Dermis blood vessel endothelial cell (primary cell): Measurements from ENCODE around the gene KCP. TPM values are rescaled to one million over a fixed set of nuclear protein-coding genes. Genes with fewer than 3 reads are reported as not detected.
A peak's percentile ranks its signal among the peaks of the same experiment; 100 is the strongest.

ENCODE experiments used
- DNase-seq: peaks from one replicate; pipeline ENCODE4 v3.0.0; 2010
- total RNA-seq: library from RNA; depleted of rRNA; stranded (reverse); fragments of >200 nt; gene quantifications from 2 replicates; pipeline ENCODE4 v1.2.3, GENCODE V29; 2014

The KCP gene
- total RNA-seq, 1 donor from 2014 or later: 0.17 TPM

GRCh38 chr7:128938544-128939074 is 28.1 kb upstream of the KCP start:
- no peak for DNase-seq

- DNase-seq: peak; percentile 13
Observed at GRCh38 chr7:128937647-128938543, 27.4 kb upstream of the KCP start, which contains the start of gene IRF5. Gene IRF5 (plus strand): TSS chr7:128937927. CDS start chr7:128942082, 4,155 bp downstream.

- DNase-seq: no peak
Observed at GRCh38 chr7:128937271-128937646, 26.8 kb upstream of the KCP start.

GRCh38 chr7:128936798-128937197 is 26.3 kb upstream of the KCP start:
- DNase-seq: no peak

- DNase-seq: peak; percentile 7
Observed at GRCh38 chr7:128935342-128935730, 24.8 kb upstream of the KCP start.

- no peak for DNase-seq
Observed at GRCh38 chr7:128934361-128935341, 24.1 kb upstream of the KCP start.

- DNase-seq: no peak
Observed at GRCh38 chr7:128933180-128933891, 22.8 kb upstream of the KCP start.

- no peak for DNase-seq
Observed at GRCh38 chr7:128932862-128933179, 22.3 kb upstream of the KCP start.

- no peak for DNase-seq
Observed at GRCh38 chr7:128931965-128932861, 21.7 kb upstream of the KCP start.

- DNase-seq: no peak
Observed at GRCh38 chr7:128931190-128931798, 20.8 kb upstream of the KCP start.

- DNase-seq: no peak
Observed at GRCh38 chr7:128928882-128929788, 18.6 kb upstream of the KCP start.

GRCh38 chr7:128928159-128928813 is 17.8 kb upstream of the KCP start:
- DNase-seq: no peak

GRCh38 chr7:128924707-128925588 is 14.4 kb upstream of the KCP start:
- no peak for DNase-seq

- no peak for DNase-seq
Observed at GRCh38 chr7:128923411-128923800, 12.9 kb upstream of the KCP start.

- no peak for DNase-seq
Observed at GRCh38 chr7:128922496-128923410, 12.2 kb upstream of the KCP start.

GRCh38 chr7:128921866-128922440 is 11.4 kb upstream of the KCP start:
- DNase-seq: no peak
